Measurements from ENCODE around the gene URGCP. TPM values are rescaled to one million over a fixed set of nuclear protein-coding genes. Genes with fewer than 3 reads are reported as not detected.

Gene URGCP
- polyA plus RNA-seq, 1 of the 3 experiments (the other 2 are of a cell fraction), result 22.9 TPM

GRCh38 chr7:43843296-43843695 lies 63.1 kb downstream of the URGCP start:
- no peaks in the 10 kb centered on the region for H3F3A ChIP-seq (replicated peaks; ENCODE audit: insufficient read depth)
- DNase-seq, result no peak
- H3K27me3 ChIP-seq (ENCODE audit: insufficient read depth), result no peaks in the 10 kb centered on the region
- peaks cover 0 to 6% of the 10 kb centered on the region in 2 experiments; a peak in 1 of 4 replicates for H3K4me1 ChIP-seq (ENCODE audit: control insufficient read depth in 1 of 2, insufficient read depth in 2 of 2, low read depth in 1 of 2, low read length in 1 of 2)
- no peaks in the 10 kb centered on the region for H3K9me3 ChIP-seq
- no peaks in the 10 kb centered on the region for H4K20me1 ChIP-seq (ENCODE audit: insufficient read depth)
- H3K9me2 ChIP-seq, result no peaks in the 10 kb centered on the region
- H3K79me2 ChIP-seq (ENCODE audit: insufficient read depth), result no peaks in the 10 kb centered on the region
- H3K4me3 ChIP-seq (ENCODE audit: low read depth in 2 of 2, low read length in 1 of 2), result no peak overlapping the region
- no peak overlapping the region for H3K4me2 ChIP-seq
- CTCF ChIA-PET, result interaction anchor here (0.6 to 4.0 kb wide), 7 partner anchors 9 to 261 kb away, joined by 3 to 27 read pairs (median 4); partner anchors contain the start of gene STK17A
- H3K36me3 ChIP-seq (replicated peaks in 1 of 2; ENCODE audit: control insufficient read depth in 1 of 2, insufficient read depth in 2 of 2, low read length in 1 of 2), result no peaks in the 10 kb centered on the region
- no peak overlapping the region for H3K9ac ChIP-seq
- WGBS (ENCODE audit: low lambda C conversion rate), result 87% methylated on average over 4 of the region's 4 CpGs
- H2AFZ ChIP-seq (ENCODE audit: low read depth), result no peak overlapping the region
- POLR2A ChIA-PET, result no interaction called here
- TF ChIP-seq SMC3 (IDR thresholded peaks at IDR 0.05; ENCODE audit: low read depth, low read length), result no peak
- TF ChIP-seq RXRA (IDR thresholded peaks at IDR 0.05; ENCODE audit: borderline replicate concordance, low read depth), result no peak
- no peak for TF ChIP-seq MEF2A (IDR thresholded peaks at IDR 0.05; ENCODE audit: borderline replicate concordance, low read depth)
- TF ChIP-seq FOXJ3 (CRISPR knock-in tag; IDR thresholded peaks at IDR 0.05), result no peak
- TF ChIP-seq USF2 (IDR thresholded peaks at IDR 0.05; ENCODE audit: borderline replicate concordance, low read depth, low read length), result no peak
- TF ChIP-seq SIN3A (IDR thresholded peaks at IDR 0.05; ENCODE audit: borderline replicate concordance, low read depth, low read length), result no peak
- no peak for TF ChIP-seq REST (IDR thresholded peaks at IDR 0.05; ENCODE audit: low read depth, low read length)
- TF ChIP-seq NRF1 (IDR thresholded peaks at IDR 0.05; ENCODE audit: low read depth, low read length), result no peak
- no peak for TF ChIP-seq FOXM1 (IDR thresholded peaks at IDR 0.05; ENCODE audit: low read depth)
- TF ChIP-seq ZBTB33 (IDR thresholded peaks at IDR 0.05; ENCODE audit: borderline replicate concordance, low read depth), result no peak
- no peak for TF ChIP-seq JUND (IDR thresholded peaks at IDR 0.05)
- no peak for TF ChIP-seq CTCF (IDR thresholded peaks at IDR 0.05)
- TF ChIP-seq PBX3 (IDR thresholded peaks at IDR 0.05), result no peak
- TF ChIP-seq RAD21 (IDR thresholded peaks at IDR 0.05; ENCODE audit: low read length), result no peak
- no peak for TF ChIP-seq YY1 (IDR thresholded peaks at IDR 0.05; ENCODE audit: low read depth)
- TF ChIP-seq ELF1 (IDR thresholded peaks at IDR 0.05), result no peak
- no peak for TF ChIP-seq RCOR1 (IDR thresholded peaks at IDR 0.05; ENCODE audit: low read length)
- no peak overlapping the region for H3K27ac ChIP-seq (ENCODE audit: low read depth in 2 of 2, low read length in 1 of 2)

Measured in SK-N-SH (cell line).